Measurements from ENCODE around the gene TNS3. TPM values are rescaled to one million over a fixed set of nuclear protein-coding genes. Genes with fewer than 3 reads are reported as not detected.

The TNS3 gene
- total RNA-seq, 1 experiment from 2014 or later = 135 TPM

DNA sequence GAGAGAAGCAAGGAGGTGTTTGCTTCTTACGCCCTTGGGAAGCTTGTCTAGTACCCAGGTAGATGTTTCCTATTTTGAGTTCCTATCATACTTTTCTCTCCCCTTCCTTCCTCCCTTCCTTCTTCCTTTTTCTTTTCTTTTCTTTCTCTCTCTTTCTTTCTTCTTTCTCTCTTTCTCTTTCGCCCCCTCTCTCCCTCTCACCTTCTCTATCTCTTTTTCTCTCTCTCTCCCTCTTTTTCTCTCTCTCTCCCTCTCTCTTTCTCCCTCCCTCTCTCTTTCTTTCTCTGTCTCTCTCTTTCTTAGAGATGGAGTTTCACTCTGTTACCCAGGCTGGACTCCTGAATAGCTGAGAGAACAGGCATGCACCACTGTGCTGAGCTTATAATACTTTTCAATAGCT is 322.2 kb downstream of the TNS3 start:
- Mint-ChIP-seq H3K4me3 (ENCODE audit: low read depth, unreplicated experiment) (no peak overlapping the region), H3K27me3 (ENCODE audit: unreplicated experiment) (peaks cover 28% of the 10 kb centered on the region), H3K27ac (ENCODE audit: unreplicated experiment) (no peak overlapping the region), H3K36me3 (ENCODE audit: insufficient read depth, unreplicated experiment) (peaks cover 3% of the 10 kb centered on the region), H3K4me1 (ENCODE audit: low read depth, unreplicated experiment) (no peaks in the 10 kb centered on the region), H3K9me3 (ENCODE audit: low read depth, unreplicated experiment) (no peaks in the 10 kb centered on the region)
- DNase-seq = no peak
- BruUV-seq (replicated peaks) = no TSS peak
- TF ChIP-seq, protein P1, sequence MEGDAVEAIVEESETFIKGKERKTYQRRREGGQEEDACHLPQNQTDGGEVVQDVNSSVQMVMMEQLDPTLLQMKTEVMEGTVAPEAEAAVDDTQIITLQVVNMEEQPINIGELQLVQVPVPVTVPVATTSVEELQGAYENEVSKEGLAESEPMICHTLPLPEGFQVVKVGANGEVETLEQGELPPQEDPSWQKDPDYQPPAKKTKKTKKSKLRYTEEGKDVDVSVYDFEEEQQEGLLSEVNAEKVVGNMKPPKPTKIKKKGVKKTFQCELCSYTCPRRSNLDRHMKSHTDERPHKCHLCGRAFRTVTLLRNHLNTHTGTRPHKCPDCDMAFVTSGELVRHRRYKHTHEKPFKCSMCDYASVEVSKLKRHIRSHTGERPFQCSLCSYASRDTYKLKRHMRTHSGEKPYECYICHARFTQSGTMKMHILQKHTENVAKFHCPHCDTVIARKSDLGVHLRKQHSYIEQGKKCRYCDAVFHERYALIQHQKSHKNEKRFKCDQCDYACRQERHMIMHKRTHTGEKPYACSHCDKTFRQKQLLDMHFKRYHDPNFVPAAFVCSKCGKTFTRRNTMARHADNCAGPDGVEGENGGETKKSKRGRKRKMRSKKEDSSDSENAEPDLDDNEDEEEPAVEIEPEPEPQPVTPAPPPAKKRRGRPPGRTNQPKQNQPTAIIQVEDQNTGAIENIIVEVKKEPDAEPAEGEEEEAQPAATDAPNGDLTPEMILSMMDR (IDR thresholded peaks at IDR 0.05; ENCODE audit: unreplicated experiment) = no peak
- intact Hi-C loops (cut with micrococcal nuclease; ENCODE audit: unreplicated experiment) = loop anchor here (10.0 kb wide), 1 partner anchor 1345 kb away; no protein-coding TSS in a partner anchor
- CTCF ChIA-PET = interaction anchor here (0.6 kb wide), 2 partner anchors 31 to 430 kb away, joined by 3 read pairs; no protein-coding TSS in a partner anchor

DNA sequence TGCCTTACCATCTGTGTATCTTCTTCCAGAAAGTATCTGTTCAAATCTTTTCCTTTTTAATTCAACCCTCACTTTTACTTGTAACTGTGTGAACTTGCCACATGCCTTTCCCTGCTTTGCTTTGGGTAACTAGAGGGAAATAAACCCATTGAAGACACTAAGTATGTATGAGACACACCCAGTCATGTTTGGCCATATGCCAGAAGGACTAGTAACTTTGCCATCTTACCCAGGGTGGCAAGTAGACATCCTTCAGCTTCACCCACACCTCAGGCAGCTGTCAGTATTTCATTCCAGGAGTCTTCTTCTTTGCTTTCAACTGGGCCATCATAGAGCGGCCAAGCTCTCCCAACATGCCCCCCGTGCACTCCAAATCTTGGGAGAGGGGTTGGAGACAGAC is 323.1 kb downstream of the TNS3 start:
- Mint-ChIP-seq H3K27me3 (ENCODE audit: unreplicated experiment) (peaks cover 28% of the 10 kb centered on the region), H3K4me3 (ENCODE audit: low read depth, unreplicated experiment) (no peak overlapping the region), H3K36me3 (ENCODE audit: insufficient read depth, unreplicated experiment) (peaks cover 12% of the 10 kb centered on the region), H3K4me1 (ENCODE audit: low read depth, unreplicated experiment) (peaks cover 2% of the 10 kb centered on the region), H3K27ac (ENCODE audit: unreplicated experiment) (no peak overlapping the region), H3K9me3 (ENCODE audit: low read depth, unreplicated experiment) (no peaks in the 10 kb centered on the region)
- CTCF ChIA-PET = no interaction called here
- no TSS peak for BruUV-seq (replicated peaks)
- TF ChIP-seq, protein P1 (IDR thresholded peaks at IDR 0.05; ENCODE audit: unreplicated experiment) = no peak
- intact Hi-C loops (cut with micrococcal nuclease; ENCODE audit: unreplicated experiment) = loop anchor here (10.0 kb wide), 1 partner anchor 1344 kb away; no protein-coding TSS in a partner anchor
- no peak for DNase-seq

DNA sequence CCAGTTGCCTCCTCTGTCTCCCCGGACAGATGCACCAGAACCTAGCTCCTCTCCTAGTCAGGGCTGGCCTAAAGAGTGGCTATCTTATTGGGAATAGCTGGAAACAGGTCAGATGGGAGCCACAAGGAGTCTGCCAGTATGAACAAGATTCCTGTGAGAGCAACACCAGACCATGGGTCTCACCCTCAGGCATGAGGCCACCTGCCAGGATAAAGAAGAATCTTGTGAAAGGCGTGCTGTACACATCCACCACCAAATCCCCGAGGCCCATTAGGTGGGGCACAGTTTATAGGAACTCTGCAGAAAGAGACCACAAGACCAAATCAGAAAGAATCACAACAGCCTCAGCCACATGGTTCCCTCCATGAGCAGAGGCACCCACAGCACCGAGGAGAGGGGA is 325.9 kb downstream of the TNS3 start:
- Mint-ChIP-seq H3K9me3 (ENCODE audit: low read depth, unreplicated experiment) (no peaks in the 10 kb centered on the region), H3K4me3 (ENCODE audit: low read depth, unreplicated experiment) (no peak overlapping the region), H3K36me3 (ENCODE audit: insufficient read depth, unreplicated experiment) (peaks cover 18% of the 10 kb centered on the region), H3K27me3 (ENCODE audit: unreplicated experiment) (peaks cover 28% of the 10 kb centered on the region), H3K27ac (ENCODE audit: unreplicated experiment) (no peak overlapping the region), H3K4me1 (ENCODE audit: low read depth, unreplicated experiment) (peaks cover 9% of the 10 kb centered on the region)
- TF ChIP-seq, protein P1 (IDR thresholded peaks at IDR 0.05; ENCODE audit: unreplicated experiment) = no peak
- CTCF ChIA-PET = interaction anchor here (1.1 kb wide), 1 partner anchor 10 kb away, joined by 4 read pairs; no protein-coding TSS in a partner anchor
- intact Hi-C loops (cut with micrococcal nuclease; ENCODE audit: unreplicated experiment) = loop anchor here (10.0 kb wide), 1 partner anchor 1341 kb away; no protein-coding TSS in a partner anchor
- no peak for DNase-seq
- BruUV-seq (replicated peaks) = no TSS peak

DNA sequence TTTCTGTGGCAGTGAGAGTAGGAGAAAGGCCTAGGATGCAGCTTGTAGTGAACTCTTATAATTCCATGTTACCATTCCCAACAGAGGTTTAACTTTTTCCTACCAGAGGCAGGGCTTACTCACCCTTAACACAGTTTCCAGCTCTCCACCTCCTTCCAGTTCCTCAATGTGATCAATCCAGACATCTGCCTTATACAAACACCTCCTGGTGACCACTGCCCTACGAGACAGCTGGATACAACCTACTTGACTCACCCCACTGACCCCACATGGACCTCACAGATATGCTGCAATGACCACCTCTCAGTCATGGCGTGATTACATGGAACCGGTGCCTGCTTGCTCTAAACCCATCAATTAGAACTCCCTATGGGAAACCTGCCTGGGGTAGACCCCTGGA is 326.5 kb downstream of the TNS3 start:
- Mint-ChIP-seq H3K27me3 (ENCODE audit: unreplicated experiment) (peaks cover 28% of the 10 kb centered on the region), H3K4me3 (ENCODE audit: low read depth, unreplicated experiment) (no peak overlapping the region), H3K36me3 (ENCODE audit: insufficient read depth, unreplicated experiment) (peaks cover 18% of the 10 kb centered on the region), H3K4me1 (ENCODE audit: low read depth, unreplicated experiment) (peaks cover 9% of the 10 kb centered on the region), H3K9me3 (ENCODE audit: low read depth, unreplicated experiment) (no peaks in the 10 kb centered on the region), H3K27ac (ENCODE audit: unreplicated experiment) (no peak overlapping the region)
- BruUV-seq (replicated peaks) = no TSS peak
- DNase-seq = no peak
- TF ChIP-seq, protein P1 (IDR thresholded peaks at IDR 0.05; ENCODE audit: unreplicated experiment) = no peak
- CTCF ChIA-PET = interaction anchor here (1.1 kb wide), 1 partner anchor 11 kb away, joined by 4 read pairs; no protein-coding TSS in a partner anchor
- intact Hi-C loops (cut with micrococcal nuclease; ENCODE audit: unreplicated experiment) = loop anchor here (10.0 kb wide), 1 partner anchor 1341 kb away; no protein-coding TSS in a partner anchor
